Measurements from ENCODE around the gene REM2.

DNA sequence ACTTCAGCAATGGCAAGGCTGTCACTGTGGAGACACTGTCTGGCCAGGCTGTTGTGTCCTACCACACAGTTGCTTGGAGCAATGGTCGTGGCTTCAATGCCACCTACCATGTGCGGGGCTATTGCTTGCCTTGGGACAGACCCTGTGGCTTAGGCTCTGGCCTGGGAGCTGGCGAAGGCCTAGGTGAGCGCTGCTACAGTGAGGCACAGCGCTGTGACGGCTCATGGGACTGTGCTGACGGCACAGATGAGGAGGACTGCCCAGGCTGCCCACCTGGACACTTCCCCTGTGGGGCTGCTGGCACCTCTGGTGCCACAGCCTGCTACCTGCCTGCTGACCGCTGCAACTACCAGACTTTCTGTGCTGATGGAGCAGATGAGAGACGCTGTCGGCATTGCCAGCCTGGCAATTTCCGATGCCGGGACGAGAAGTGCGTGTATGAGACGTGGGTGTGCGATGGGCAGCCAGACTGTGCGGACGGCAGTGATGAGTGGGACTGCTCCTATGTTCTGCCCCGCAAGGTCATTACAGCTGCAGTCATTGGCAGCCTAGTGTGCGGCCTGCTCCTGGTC lies 7.2 kb upstream of the REM2 start:
- TF ChIP-seq, protein P1, sequence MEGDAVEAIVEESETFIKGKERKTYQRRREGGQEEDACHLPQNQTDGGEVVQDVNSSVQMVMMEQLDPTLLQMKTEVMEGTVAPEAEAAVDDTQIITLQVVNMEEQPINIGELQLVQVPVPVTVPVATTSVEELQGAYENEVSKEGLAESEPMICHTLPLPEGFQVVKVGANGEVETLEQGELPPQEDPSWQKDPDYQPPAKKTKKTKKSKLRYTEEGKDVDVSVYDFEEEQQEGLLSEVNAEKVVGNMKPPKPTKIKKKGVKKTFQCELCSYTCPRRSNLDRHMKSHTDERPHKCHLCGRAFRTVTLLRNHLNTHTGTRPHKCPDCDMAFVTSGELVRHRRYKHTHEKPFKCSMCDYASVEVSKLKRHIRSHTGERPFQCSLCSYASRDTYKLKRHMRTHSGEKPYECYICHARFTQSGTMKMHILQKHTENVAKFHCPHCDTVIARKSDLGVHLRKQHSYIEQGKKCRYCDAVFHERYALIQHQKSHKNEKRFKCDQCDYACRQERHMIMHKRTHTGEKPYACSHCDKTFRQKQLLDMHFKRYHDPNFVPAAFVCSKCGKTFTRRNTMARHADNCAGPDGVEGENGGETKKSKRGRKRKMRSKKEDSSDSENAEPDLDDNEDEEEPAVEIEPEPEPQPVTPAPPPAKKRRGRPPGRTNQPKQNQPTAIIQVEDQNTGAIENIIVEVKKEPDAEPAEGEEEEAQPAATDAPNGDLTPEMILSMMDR (IDR thresholded peaks at IDR 0.05; ENCODE audit: low read depth, low read length), result no peak
- no peak for TF ChIP-seq EZH2phosphoT487 (IDR thresholded peaks at IDR 0.05; ENCODE audit: low read depth)
